NCI-H510A (cell line): ENCODE data around the gene THAP12.
"Not testable (repeated sequence)": the region's sequence is repeated elsewhere in the genome, so short reads cannot be mapped to it uniquely, and the experiment has no call there.

Source experiments
- DNase-seq: peaks from one replicate; lab custom pipeline; 2025; lab: John Stamatoyannopoulos, UW

Gene THAP12

GRCh38 chr11:76327756-76328388 lies 53.1 kb downstream of the THAP12 start:
- no peak for DNase-seq

DNA sequence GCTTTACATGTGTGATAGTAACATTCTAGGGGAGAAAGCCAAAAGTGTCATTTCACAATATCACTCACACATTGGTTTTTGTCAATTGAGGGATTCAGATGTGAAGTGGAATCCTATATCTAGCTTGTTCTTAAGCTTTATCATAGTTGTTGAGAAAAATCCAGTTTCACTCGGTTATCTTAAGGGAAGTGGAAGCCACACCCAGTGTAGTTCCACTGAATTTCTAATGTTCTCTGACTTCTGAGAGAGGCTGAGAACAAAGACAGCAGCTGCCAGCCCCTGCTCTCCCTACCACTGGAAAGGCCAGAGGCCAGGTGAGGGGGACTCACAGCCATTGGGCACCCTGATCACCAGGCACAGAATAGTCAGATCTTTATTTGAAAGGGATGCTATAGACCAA lies 53.7 kb downstream of the THAP12 start:
- DNase-seq, result no peak

GRCh38 chr11:76325185-76325584 lies 55.7 kb downstream of the THAP12 start:
- no peak for DNase-seq

DNA sequence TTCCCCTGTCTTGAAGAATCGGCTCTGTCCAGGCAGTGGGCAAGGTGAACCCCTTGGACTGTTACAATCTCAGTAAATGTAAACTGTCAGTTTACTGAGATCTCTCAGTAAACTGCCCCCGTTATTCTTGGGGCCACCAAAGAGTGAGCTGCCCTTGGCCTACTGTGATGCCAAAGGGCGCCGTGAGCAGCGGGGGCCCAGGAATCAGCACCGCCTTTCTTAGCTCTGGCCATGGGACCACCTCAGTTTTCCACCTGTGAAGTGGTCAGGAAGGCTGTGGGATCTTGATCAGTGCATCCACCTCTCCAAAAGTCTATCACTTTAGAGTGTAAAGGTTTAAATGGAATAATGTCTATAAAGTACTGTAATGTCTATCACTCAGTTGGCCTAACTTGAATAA lies 57.1 kb downstream of the THAP12 start:
- no peak for DNase-seq

DNA sequence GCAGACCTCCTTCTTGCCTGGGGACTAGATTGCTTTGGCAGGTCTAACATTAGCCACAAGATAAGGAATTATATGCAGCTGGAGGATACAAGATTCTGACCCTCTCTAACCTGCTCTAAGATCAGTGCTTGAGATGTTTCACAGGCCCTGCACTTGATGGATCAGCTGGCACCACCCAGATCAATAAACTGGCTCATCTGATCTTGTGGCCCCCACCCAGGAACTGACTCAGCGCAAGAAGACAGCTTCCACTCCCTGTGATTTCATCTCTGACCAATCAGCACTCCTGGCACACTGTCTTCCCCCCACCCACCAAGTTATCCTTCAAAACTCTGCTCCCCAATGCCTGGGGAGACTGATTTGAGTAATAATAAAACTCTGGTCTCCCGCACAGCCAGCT lies 57.6 kb downstream of the THAP12 start:
- DNase-seq, result not testable (repeated sequence)

DNA sequence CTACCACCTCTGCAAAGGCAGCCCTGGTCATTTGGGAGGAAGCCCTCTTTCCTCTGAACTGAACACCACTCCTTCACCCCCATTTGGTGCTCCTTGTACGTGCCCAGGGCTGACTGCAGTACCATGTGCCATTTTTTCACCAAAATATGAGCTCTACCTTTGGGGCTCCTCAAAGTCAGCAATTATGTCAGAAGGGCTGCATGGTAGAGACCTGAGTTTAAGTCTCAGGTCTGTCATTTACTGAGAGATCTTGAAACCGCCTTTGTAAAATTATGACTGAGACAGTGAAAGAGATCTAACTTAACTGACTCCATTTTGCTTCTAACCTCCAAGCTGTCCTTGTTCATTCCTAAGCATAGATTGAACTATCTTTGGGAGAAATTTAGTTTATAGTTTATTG lies 58.0 kb downstream of the THAP12 start:
- DNase-seq, result no peak

DNA sequence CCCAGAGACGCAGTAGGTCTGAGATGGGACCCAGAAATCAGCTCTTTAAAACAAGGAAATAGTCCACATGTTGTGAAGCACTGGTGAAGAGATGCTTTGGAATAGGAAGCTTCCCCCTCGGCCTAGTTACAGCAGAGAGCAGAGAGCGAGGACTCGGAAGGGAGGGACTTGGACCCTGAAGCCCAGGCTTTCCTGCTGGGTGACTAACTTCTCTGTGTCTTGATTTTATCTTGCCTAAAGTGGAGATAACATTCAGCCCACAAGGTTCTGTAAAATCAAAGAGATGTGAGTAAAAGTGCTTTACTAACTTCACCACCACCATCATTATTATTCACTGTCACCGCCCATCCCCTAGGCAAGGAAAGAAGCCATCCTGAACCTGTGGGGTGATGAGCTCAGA lies 58.4 kb downstream of the THAP12 start:
- DNase-seq, result no peak

DNA sequence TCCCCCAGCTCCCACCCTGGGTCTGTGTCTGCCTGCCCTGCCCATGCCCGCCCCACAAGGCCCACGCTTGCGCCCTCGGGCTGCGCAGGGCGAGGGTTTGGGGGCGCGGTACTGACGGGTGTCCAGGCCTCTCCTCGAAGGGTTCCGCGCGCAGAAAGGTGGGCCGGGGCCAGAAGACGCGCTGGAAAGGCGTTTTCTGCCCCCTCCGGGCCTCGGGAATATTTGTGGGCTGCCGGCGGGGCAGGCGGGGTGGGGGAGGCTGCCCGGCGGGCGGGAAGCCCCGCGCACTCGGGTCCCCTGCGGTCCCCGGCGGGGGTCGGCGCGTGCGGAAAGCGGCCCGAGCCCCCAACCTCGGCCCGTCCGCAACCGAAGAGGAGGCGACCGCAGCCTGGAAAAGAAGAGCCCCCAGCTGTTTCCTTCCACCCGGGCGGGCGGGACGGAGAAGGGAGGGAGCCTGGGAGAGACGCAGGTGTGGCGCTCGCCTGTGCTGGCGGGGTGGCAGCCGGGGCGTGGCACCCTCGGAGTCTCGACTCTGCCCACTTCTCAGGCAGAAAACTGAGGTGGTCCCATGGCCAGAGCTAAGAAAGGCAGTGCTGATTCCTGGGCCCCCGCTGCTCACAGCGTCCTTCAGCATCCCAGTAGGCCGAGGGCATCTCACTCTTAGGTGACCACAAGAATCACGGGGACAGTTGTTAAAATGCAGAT lies 59.0 kb downstream of the THAP12 start:
- DNase-seq, result no peak

- no peak for DNase-seq
Observed at GRCh38 chr11:76321340-76321739, 59.6 kb downstream of the THAP12 start.

DNA sequence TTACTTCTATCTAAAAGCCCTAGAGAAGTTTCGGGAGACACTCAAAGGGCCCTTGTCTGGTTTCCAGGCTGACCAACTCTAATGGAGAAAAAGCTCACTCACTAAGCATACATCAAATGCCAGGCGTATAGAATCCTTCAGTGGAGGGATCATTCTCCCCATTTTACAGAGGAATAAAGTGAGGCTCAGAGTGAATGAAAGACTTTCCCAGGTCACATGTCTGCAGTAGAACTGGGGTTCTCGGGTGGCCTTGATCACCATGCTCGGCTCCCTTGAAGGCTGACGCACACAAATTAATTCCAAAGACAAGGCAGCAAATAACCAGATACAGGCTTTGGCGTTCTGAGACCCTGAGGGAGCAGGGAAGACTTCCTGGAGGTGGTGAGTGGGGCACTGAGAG lies 60.0 kb downstream of the THAP12 start:
- no peak for DNase-seq

DNA sequence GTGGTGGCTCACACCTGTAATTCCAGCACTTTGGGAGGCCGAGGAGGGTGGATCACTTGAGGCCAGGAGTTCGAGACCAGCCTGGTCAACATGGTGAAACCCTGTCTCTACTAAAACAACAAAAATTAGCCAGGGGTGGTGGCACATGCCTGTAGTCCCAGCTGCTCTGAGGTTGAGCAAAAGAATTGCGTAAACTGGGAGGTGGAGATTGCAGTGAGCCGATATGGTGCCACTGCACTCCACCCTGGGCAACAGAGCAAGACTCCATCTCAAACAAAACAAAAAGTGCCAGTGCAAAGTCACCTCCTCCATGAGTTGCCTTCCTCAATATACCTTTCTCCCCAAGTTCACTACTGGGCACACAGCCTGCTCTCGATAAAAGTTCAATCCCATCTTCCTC lies 61.1 kb downstream of the THAP12 start:
- DNase-seq, result not testable (repeated sequence)

DNA sequence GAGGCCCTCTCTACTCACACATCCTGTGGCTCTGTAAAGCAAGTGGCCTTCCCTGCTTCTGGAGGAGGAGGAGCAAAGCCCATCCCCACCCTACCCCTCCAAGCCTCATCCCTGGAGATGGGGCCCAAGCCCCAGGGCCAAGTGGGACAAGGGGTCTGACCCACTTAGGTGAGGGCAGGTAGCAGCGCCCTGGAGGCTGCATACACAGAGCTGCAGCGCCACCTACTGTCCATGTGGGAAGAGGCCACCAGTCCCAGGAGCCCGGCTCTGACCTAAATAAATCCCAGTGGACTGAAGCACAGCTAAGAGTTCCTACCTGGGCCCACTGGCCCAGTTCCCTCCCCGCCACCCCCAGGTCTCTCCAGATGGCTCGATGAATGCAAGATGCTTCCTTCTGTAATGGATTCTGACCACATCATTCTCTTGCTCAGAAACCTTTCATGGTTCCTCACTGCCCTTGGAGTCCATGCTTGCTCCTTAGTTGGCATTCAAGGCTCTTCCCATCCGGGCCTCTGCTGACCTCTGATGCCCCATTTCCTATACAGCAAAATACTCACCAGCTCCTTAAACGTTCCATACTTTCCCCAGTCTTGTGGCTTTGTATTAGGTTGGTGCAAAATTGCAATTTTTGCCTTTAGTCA lies 62.1 kb downstream of the THAP12 start:
- peak; percentile 36 for DNase-seq

GRCh38 chr11:76317296-76317695 lies 63.6 kb downstream of the THAP12 start:
- no peak for DNase-seq

DNA sequence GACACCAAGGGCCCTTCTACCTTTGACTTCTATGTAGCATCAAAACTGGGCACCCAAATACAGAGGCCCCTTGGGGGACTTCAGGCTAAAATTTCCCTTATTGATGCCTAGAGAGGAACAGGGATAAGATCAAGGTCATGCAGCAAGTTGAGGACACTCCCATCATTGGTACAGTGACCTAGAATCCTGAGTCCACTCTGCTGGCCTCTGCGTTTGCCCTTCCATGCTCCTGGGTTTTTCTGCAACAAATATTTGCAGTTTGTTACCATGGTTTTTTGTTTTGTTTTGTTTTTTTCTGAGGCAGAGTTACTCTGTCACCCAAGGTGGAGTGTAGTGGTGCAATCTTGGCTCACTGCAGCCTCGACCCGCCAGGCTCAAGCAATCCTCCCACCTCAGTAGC lies 64.2 kb downstream of the THAP12 start:
- DNase-seq, result no peak

GRCh38 chr11:76315182-76315853 lies 65.6 kb downstream of the THAP12 start:
- DNase-seq, result no peak

DNA sequence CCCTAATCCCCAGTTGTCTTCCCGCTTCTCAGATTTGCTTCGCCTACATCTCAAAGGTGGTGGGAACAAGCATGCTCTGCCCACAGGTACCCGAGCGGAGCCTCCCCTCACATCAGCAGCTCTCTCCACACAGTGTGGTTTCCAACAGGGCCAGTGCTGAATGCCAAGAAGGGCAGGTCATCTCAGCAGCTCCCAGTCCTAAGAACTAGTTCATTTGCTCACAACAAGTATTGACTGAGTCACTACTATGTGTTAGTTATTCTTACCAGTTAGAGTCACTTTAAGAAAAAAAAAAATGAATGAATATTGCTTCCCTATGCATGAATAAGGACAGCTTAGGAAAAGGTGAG lies 66.2 kb downstream of the THAP12 start:
- no peak for DNase-seq

GRCh38 chr11:76313913-76314740 lies 66.8 kb downstream of the THAP12 start:
- DNase-seq, result no peak

- DNase-seq, result no peak
Observed at GRCh38 chr11:76313271-76313670, 67.7 kb downstream of the THAP12 start.

DNA sequence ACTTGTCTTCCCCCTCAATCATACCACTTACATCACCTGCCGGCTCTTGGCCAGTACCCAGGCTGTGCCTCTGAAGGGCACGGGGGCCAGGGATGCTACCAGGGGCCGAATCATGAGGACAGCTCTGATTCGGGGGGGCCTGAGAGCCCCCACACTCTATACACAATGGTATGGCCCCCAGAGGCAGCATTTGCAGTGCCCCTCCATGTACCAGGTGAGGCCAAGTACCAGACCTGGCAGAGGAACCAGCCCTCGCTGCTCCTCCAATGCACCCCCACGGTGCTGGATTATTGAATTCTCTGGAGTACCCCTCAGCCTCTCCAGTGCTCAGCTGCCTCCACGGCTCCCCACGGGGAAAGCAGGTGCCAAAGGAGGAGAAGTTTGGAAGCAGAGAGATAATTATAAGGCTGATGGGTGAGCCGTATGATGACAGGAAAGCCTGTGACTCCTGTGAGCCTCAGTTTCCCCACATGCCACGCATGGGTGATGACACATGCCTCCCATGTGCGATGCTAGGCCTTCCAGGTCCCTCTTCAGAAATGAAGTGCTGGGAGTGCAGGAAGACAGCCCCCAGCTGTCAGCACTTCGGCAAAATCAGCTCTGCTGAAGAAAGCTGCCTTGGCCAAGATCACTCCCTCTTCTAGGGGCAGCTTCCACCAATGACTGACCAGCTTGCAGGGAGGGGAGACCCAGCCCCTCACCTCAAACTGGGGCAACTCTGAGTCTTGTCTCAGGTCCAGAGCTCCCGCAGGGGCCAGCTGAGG lies 69.9 kb downstream of the THAP12 start:
- DNase-seq, result no peak

- no peak for DNase-seq
Observed at GRCh38 chr11:76307978-76308747, 72.8 kb downstream of the THAP12 start.

GRCh38 chr11:76307396-76307795 lies 73.5 kb downstream of the THAP12 start:
- no peak for DNase-seq
